SKM-1 treated with dmso at 0.1 percent for 144 hours (cell line): Measurements from ENCODE around the gene KRT9.
"Not testable (repeated sequence)": the region's sequence is repeated elsewhere in the genome, so short reads cannot be mapped to it uniquely, and the experiment has no call there.

ENCODE experiments used
- DNase-seq: peaks from one replicate; lab custom pipeline; 2025; ENCODE audit not compliant: unreplicated experiment; lab: John Stamatoyannopoulos, UW

KRT9 gene

DNA sequence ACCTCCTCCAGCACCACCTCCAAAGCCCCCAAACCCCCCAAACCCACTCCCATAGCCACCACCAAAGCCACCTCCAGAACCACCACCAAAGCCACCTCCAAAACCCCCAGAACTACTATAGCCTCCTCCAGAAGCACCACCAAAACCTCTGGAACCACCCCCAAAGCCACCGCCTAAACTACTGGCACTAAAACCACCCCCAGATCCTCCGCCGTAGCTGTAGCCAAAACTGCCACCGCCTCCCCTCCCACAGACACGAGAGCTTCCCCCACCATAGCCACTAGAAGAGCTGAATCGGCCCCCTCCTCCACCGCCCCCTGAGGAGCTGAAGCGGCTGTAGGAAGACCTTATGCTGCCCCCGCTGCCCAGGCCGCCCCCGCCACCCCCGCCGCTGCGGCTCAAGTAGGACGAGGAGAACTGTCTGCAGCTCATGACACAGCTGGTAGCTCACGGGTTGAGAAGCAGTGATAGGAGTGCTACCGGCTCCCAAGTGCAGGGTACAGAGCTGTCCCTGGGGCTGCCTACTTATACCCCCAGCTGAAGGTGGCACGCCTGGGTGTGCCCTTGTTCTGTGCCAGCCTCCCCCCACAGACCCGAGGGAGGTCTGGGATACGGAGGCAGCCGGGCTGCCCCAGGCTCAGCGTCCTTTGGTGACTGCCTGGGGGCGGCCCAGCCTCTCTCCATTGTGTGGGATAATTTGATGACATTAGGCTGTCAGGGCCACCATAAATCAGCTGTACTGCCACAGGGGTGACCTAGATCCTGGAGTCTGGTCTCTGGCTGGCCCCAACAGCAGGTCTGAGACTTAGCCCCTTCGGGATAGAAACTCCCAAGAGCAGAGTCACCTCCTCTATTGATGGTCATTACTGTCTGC, at the start of gene KRT9:
Gene KRT9 (minus strand): TSS at position 499 of the 874 bp plus-strand sequence. CDS start 67 bp downstream, at position 432.
- DNase-seq, result no peak

- DNase-seq, result not testable (repeated sequence)
Observed at GRCh38 chr17:41621435-41621817, 49.6 kb upstream of the KRT9 start.

GRCh38 chr17:41620583-41621434, 49.0 kb upstream of the KRT9 start:
- no peak for DNase-seq

GRCh38 chr17:41619927-41620582, 48.2 kb upstream of the KRT9 start:
- DNase-seq, result not testable (repeated sequence)

- DNase-seq, result no peak
Observed at GRCh38 chr17:41619036-41619926, 47.4 kb upstream of the KRT9 start.

- DNase-seq, result no peak
Observed at GRCh38 chr17:41618341-41619035, 46.6 kb upstream of the KRT9 start.

- DNase-seq, result no peak
Observed at GRCh38 chr17:41617698-41618097, 45.8 kb upstream of the KRT9 start.

GRCh38 chr17:41617136-41617535, 45.3 kb upstream of the KRT9 start:
- no peak for DNase-seq

DNA sequence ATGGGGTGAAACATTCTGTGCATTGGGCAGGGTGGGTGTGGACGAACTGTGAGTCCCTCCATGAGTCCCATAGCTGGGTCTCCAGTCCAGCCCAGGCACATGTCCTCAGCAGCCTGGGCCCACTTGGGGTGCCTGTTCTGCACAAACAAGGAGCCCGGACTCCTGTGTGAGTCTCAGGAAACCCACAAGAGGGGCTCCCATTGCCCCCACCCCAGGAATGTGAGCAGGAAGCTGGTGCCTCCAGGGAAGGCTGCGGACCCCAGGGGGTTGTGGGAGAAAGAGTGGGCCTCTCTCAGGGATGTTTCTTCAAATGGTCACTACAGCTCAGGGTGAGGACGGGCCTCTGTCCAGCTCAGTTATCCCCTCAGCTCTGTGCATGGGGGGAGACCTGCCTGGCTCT, 44.6 kb upstream of the KRT9 start:
- DNase-seq, result not testable (repeated sequence)

- DNase-seq, result no peak
Observed at GRCh38 chr17:41615454-41615853, 43.6 kb upstream of the KRT9 start.

DNA sequence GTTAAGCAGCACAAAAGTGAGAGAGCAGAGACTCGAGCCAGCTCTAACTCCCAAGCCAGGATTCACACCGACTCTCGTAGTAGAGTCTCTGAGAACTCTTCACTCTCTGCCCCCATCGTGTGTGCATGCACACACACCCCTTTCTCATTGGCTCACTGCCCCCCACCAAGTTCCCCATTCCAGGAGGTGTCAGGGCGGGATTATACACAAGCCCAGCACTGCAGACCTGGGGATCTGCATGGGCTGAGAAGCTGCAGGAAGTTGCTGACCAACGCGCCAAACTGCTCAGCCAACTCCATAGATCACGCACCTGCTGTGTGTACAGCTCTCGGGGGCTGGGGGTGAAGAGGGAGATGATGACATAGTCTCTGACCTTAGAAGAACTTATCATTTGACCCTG, 42.9 kb upstream of the KRT9 start:
- DNase-seq, result not testable (repeated sequence)

- DNase-seq, result no peak
Observed at GRCh38 chr17:41614098-41614497, 42.2 kb upstream of the KRT9 start.

DNA sequence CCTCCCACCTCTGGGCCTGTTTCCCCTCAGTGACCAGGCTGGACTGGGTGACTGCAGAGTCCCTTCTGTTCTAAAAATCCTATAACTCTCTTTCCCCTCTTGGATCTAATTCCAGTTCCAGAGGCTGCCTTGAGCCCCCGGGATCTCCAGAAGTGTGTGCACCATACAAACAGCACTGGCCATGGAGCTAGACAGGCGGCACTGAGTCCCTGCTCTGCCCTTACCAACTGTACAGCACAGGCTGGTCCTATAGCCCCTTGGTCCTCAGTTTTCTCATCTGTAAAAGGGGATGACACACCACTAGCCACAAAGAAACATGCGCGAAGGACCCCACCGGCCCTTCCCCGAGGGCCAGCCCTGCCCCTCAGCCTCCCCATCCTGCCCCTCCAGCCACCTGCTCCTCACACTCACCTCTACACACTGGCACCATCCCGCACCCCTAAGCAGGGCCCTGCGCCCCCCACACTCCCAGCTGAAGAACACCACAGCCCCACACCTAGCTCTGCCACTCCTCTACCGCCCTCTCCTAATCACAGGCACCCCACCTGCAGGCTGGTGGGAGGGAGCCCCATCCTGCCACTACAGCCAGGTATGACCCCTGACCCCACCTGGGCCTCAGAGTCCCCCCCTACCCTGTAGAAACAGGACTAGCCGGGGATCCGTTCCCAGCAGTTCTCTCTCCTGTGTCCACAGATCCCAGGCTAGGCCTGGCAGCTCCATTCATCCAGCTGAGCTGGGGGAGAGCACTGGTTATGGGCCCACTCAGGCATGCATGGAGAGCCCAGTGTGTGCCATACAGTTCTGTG, 41.6 kb upstream of the KRT9 start:
- DNase-seq, result no peak

DNA sequence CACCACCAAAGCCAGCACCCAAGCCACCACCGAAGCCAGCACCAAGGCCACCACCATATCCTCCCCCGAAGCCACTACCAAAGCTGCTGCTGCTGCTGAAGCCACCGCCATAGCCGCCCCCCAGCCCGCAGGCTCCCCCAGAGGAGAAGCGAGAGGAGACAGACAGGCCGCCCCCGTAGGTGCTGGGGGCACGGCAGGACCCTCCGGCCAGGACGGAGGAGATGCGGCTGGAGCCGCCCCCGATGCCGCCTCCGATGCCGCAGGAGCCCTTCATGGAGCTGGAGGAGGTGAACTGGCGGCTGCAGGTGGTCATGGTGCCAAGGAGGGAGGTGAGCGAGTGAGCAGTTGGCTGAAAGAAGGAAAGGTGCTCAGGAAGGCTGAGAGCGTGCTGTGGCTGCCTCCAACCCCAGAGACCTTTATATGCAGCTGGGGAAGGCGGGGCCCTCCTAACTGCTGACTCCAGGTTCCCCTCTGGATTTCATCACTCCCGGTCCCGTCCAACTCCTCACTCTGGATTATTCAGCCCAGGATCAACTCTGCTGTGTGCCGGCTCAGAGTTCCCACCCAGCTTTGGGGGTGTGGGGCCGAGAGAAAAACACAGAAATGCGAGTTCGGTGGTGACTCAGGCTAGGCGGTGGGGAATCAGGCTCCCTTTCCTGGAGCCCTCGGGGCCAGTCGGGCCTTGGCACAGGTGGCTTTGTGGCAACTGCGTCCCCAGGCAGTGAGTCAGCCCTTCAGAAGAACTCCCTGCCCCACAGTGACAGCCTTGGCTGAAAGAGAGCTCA, 40.7 kb upstream of the KRT9 start, which contains the start of gene KRT16:
Gene KRT16 (minus strand): TSS at position 392 of the 785 bp plus-strand sequence. CDS start 79 bp downstream, at position 313.
- DNase-seq, result not testable (repeated sequence)

- no peak for DNase-seq
Observed at GRCh38 chr17:41610965-41611640, 39.2 kb upstream of the KRT9 start.

GRCh38 chr17:41610061-41610517, 38.2 kb upstream of the KRT9 start:
- DNase-seq, result not testable (repeated sequence)

GRCh38 chr17:41606930-41607329, 35.1 kb upstream of the KRT9 start:
- DNase-seq, result not testable (repeated sequence)
